Epithelial cell of esophagus (primary cell): ENCODE results near the gene FLT3.

Source experiments
- DNase-seq: peaks from one replicate; pipeline ENCODE4 v3.0.0; 2010; ENCODE audit warnings: low read depth
- H3K4me3 ChIP-seq: 2 replicates; pipeline ENCODE4 v1.5.1; 2011; ENCODE audit warnings: mild to moderate bottlenecking, low read length, control low read depth
- CTCF ChIP-seq: IDR thresholded peaks from 2 replicates; pipeline ENCODE4 v1.5.1; 2011; ENCODE audit warnings: low read depth, mild to moderate bottlenecking, low read length, control low read depth, inconsistent platforms; ENCODE audit not compliant: insufficient read depth; ENCODE audit errors: missing control alignments

The FLT3 gene

GRCh38 chr13:28049880-28050875 is 50.2 kb downstream of the FLT3 start:
- no peak for TF ChIP-seq CTCF
- DNase-seq: no peak
- H3K4me3 ChIP-seq: no peak overlapping the region

- no peak overlapping the region for H3K4me3 ChIP-seq
- no peak for TF ChIP-seq CTCF
- DNase-seq: no peak
Observed at GRCh38 chr13:28049215-28049614, 51.2 kb downstream of the FLT3 start.

GRCh38 chr13:28048768-28049167 is 51.6 kb downstream of the FLT3 start:
- DNase-seq: no peak
- no peak for TF ChIP-seq CTCF
- no peak overlapping the region for H3K4me3 ChIP-seq

- TF ChIP-seq CTCF: no peak
- H3K4me3 ChIP-seq: no peak overlapping the region
- peak; percentile 69 for DNase-seq
Observed at GRCh38 chr13:28047757-28048388, 52.5 kb downstream of the FLT3 start.

- no peak overlapping the region for H3K4me3 ChIP-seq
- no peak for DNase-seq
- no peak for TF ChIP-seq CTCF
Observed at GRCh38 chr13:28046981-28047380, 53.4 kb downstream of the FLT3 start.

DNA sequence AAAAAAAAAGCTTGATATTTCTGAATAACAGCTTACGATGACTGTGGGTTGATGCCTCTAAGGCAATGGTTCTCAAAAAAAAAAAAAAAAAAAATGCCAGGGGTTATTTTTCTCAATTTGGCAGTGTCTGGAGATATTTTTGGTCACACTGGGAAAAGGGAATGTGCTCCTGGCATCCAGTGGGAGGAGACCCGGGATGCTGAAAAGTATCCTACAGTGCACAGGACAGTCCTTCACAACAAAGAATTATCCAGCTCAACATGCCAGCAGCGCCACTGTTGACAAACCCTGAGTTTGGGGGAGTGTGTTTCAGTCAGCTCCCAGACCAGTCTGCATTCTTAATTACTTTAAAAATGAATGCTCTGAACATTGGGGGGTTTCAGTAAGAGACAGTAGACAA is 54.5 kb downstream of the FLT3 start:
- DNase-seq: no peak
- H3K4me3 ChIP-seq: no peak overlapping the region
- no peak for TF ChIP-seq CTCF

DNA sequence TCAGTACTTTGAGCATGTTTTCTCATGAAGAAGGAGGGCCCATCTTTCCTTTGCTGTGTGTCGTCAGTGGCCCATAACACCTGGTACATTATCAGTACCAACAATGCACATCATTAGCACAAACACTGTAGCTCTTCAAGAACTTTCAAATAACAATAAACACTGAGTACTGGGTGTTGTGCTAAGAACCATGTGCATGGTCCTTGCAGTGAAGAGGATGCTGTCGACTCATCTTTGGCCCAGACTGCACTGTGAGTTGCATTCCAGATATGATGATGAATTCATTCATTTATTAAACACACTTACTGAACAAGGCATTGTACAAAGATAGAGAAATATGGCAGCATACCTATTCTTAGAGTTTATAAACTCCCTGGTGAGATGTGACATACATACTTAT is 55.8 kb downstream of the FLT3 start:
- H3K4me3 ChIP-seq: no peak overlapping the region
- TF ChIP-seq CTCF: no peak
- DNase-seq: no peak
